K562 (cell line): ENCODE results near the gene PIGQ. TPM values are rescaled to one million over a fixed set of nuclear protein-coding genes. Genes with fewer than 3 reads are reported as not detected.

Source experiments
- ATAC-seq: fragments of 200-7000 bp; cut with Tn5 transposase; 3 replicates; pipeline ENCODE4 v1.9.1; 2020; ENCODE audit warnings: moderate library complexity
- BruUV-seq: library from RNA; stranded (reverse); fragments of 400-500 nt; replicated peaks from 2 replicates; lab custom pipeline; 2021; lab: Mats Ljungman, UMichigan
- CTCF ChIA-PET: fragments of 300-600 bp; formaldehyde crosslinking; extraction: SDS; loops from one replicate; lab custom pipeline; 2021; ENCODE audit warnings: low intra/inter-chr PET ratio; lab: Yijun Ruan, JAX
- POLR2A ChIA-PET: fragments of 300-600, 350-650 bp; sonication (Branson Sonifier 250); formaldehyde crosslinking; extraction: SDS; loops from one replicate; lab custom pipeline; 2021; ENCODE audit warnings: antibody characterized with exemption, inconsistent platforms; lab: Yijun Ruan, JAX
- DNase-seq, 4 experiments: peaks; one replicate each; pipeline versions ENCODE4 v3.0.0 to v3.0.0-alpha.2; 2011 to 2018; ENCODE audit warnings: low spot score in 3 of 4, mixed read lengths in 3 of 4; ENCODE audit errors: extremely low read depth in 1 of 4
- FAIRE-seq: peaks from 2 replicates; lab custom pipeline; 2011; peaks lifted over from hg19 to GRCh38; lab: Jason Lieb, UNC
- H2AFZ ChIP-seq: 2 replicates; pipeline ENCODE4 v1.6.0; 2011; ENCODE audit warnings: low read depth, low read length, control low read depth, inconsistent platforms
- H3K27ac ChIP-seq: fragments of 200-600 bp; 3 replicates; pipeline ENCODE4 v1.8.0; 2011; ENCODE audit warnings: low read depth, mild to moderate bottlenecking, control low read depth, inconsistent platforms, low read length, moderate library complexity, mixed read lengths; ENCODE audit errors: extremely low read depth
- H3K27me3 ChIP-seq, 2 experiments: fragments of 300-600 bp in 1 of 2; 2 replicates in 1 of 2; 3 replicates in 1 of 2; pipeline versions ENCODE4 v1.6.0 to v1.8.0; 2011; ENCODE audit warnings: inconsistent platforms in 2 of 2, low read length in 2 of 2, mild to moderate bottlenecking in 1 of 2, mixed read lengths in 1 of 2, moderate library complexity in 1 of 2; ENCODE audit not compliant: control insufficient read depth in 2 of 2, insufficient read depth in 2 of 2
- H3K36me3 ChIP-seq: fragments of 300-600 bp; 3 replicates; pipeline ENCODE4 v1.8.0; 2011; ENCODE audit warnings: mild to moderate bottlenecking, low read length, inconsistent platforms; ENCODE audit not compliant: control insufficient read depth, insufficient read depth
- H3K4me1 ChIP-seq, 2 experiments: fragments of 200-600 bp in 1 of 2; replicated peaks in 1 of 2; 2 replicates in 1 of 2; 3 replicates in 1 of 2; pipeline versions ENCODE4 v1.5.1 to v1.8.0; 2011; ENCODE audit warnings: inconsistent platforms in 2 of 2, low read length in 2 of 2, mild to moderate bottlenecking in 1 of 2, mixed read lengths in 1 of 2, moderate library complexity in 1 of 2; ENCODE audit not compliant: control insufficient read depth in 2 of 2, insufficient read depth in 2 of 2
- H3K4me2 ChIP-seq: 2 replicates; pipeline ENCODE4 v1.6.1; 2011; ENCODE audit warnings: low read length, control low read depth, inconsistent platforms, mixed read lengths; ENCODE audit not compliant: insufficient read depth
- H3K4me3 ChIP-seq: fragments of 200-600 bp; sonication (generic), shearing (Covaris generic); 2 replicates; pipeline ENCODE4 v1.5.1; 2016; ENCODE audit warnings: control low read depth, inconsistent platforms
- H3K79me2 ChIP-seq: fragments of 200-600 bp; 3 replicates; pipeline ENCODE4 v1.8.0; 2011; ENCODE audit warnings: low read length, inconsistent platforms; ENCODE audit not compliant: control insufficient read depth, insufficient read depth
- H3K9ac ChIP-seq, 2 experiments: 2 replicates each; pipeline versions ENCODE4 v1.6.0 to v1.6.1; 2011; ENCODE audit warnings: low read depth in 2 of 2, low read length in 2 of 2, control low read depth in 1 of 2, inconsistent platforms in 1 of 2, mild to moderate bottlenecking in 1 of 2, mixed read lengths in 1 of 2; ENCODE audit not compliant: insufficient read depth in 1 of 2
- H3K9me1 ChIP-seq: one replicate; pipeline ENCODE4 v1.6.0; 2011; ENCODE audit warnings: inconsistent platforms, mild to moderate bottlenecking, low read length, moderate library complexity; ENCODE audit not compliant: control insufficient read depth, insufficient read depth
- H3K9me3 ChIP-seq: replicated peaks from 2 replicates; pipeline ENCODE4 v1.5.1; 2011; ENCODE audit warnings: low read depth, low read length, inconsistent platforms; ENCODE audit not compliant: control insufficient read depth, insufficient read depth
- H4K20me1 ChIP-seq: replicated peaks from 2 replicates; pipeline ENCODE4 v1.6.1; 2011; ENCODE audit warnings: low read length, inconsistent platforms, mixed read lengths; ENCODE audit not compliant: control insufficient read depth, insufficient read depth
- EWSR1 ChIP-seq: fragments of 450-650 bp; IDR thresholded peaks from 2 replicates; pipeline ENCODE4 v1.6.1; 2018; ENCODE audit warnings: borderline replicate concordance, mild to moderate bottlenecking, low read depth, moderate library complexity; ENCODE audit not compliant: partially characterized antibody
- KLF6 ChIP-seq: fragments of 250-450 bp; sonication (Bioruptor Pico); IDR thresholded peaks from 2 replicates; pipeline ENCODE4 v1.4.0; 2020; ENCODE audit warnings: mild to moderate bottlenecking, moderate library complexity, borderline replicate concordance
- MIER1 ChIP-seq: fragments of 450-650 bp; IDR thresholded peaks from 2 replicates; pipeline ENCODE4 v1.6.1; 2016; ENCODE audit warnings: antibody characterized with exemption, mild to moderate bottlenecking, low read depth
- MTA3 ChIP-seq: fragments of 450-650 bp; formaldehyde crosslinking; IDR thresholded peaks from 2 replicates; pipeline ENCODE4 v1.6.1; 2017; ENCODE audit warnings: mild to moderate bottlenecking, borderline replicate concordance
- NFIC ChIP-seq: fragments of 450-650 bp; IDR thresholded peaks from 2 replicates; pipeline ENCODE4 v1.6.1; 2017; ENCODE audit warnings: mild to moderate bottlenecking, inconsistent platforms
- NFIX ChIP-seq: fragments of 250-450 bp; sonication (Bioruptor Pico); IDR thresholded peaks from 2 replicates; pipeline ENCODE4 v1.4.0; 2020; ENCODE audit warnings: low read depth, mild to moderate bottlenecking, moderate library complexity
- OTX1 ChIP-seq: fragments of 450-650 bp; formaldehyde crosslinking; IDR thresholded peaks from 2 replicates; pipeline ENCODE4 v1.4.0; 2022; ENCODE audit warnings: mild to moderate bottlenecking
- POLR2A ChIP-seq: fragments of 450-650 bp; conservative IDR thresholded peaks from 2 replicates; pipeline ENCODE4 v1.6.1; 2016
- POLR2AphosphoS2 ChIP-seq: IDR thresholded peaks from 2 replicates; pipeline ENCODE4 v1.6.1; 2012; ENCODE audit warnings: low read length, improper control_type of control experiment
- POLR2AphosphoS5 ChIP-seq: IDR thresholded peaks from 2 replicates; pipeline ENCODE4 v1.6.1; 2011; ENCODE audit warnings: mild to moderate bottlenecking, low read depth, low read length, moderate library complexity; ENCODE audit not compliant: control insufficient read depth, insufficient read depth
- POLR2G ChIP-seq: fragments of 200-400 bp; formaldehyde crosslinking; IDR thresholded peaks from 2 replicates; pipeline ENCODE4 v1.6.1; 2017; ENCODE audit warnings: low read depth, mild to moderate bottlenecking, antibody characterized with exemption, low read length, moderate library complexity
- SP1 ChIP-seq: sonication (generic); formaldehyde crosslinking; IDR thresholded peaks from 2 replicates; pipeline ENCODE4 v1.8.1; 2022; ENCODE audit warnings: mild to moderate bottlenecking, missing genetic modification reagents
- STAG1 ChIP-seq: sonication (generic); formaldehyde crosslinking; IDR thresholded peaks from 2 replicates; pipeline ENCODE4 v1.5.0; 2020; ENCODE audit warnings: missing genetic modification reagents, borderline replicate concordance
- SUPT5H ChIP-seq: fragments of 450-650 bp; IDR thresholded peaks from 2 replicates; pipeline ENCODE4 v1.6.1; 2016
- TCF7L2 ChIP-seq: fragments of 150-350 bp; IDR thresholded peaks from 2 replicates; pipeline ENCODE4 v1.6.1; 2016; ENCODE audit warnings: low read depth, mild to moderate bottlenecking, low read length, moderate library complexity
- ZC3H4 ChIP-seq: sonication (generic); formaldehyde crosslinking; IDR thresholded peaks from 2 replicates; pipeline ENCODE4 v1.9.0; 2021; ENCODE audit warnings: missing genetic modification reagents, borderline replicate concordance
- WGBS: fragments of 100-300 bp; shearing (Covaris generic); methylation state at CpG from one replicate; pipeline ENCODE4 v1.1.6; 2016; ENCODE audit warnings: low coverage, mixed read lengths; ENCODE audit not compliant: insufficient coverage; ENCODE audit errors: missing lambda C conversion rate; 5-methylcytosine and 5-hydroxymethylcytosine counted together
- in situ Hi-C: fragments of 300-500 bp; cut with MboI; formaldehyde crosslinking; loops from 4 replicates; pipeline ENCODE4 v1.15.0; 2018; ENCODE audit warnings: inconsistent platforms, mixed read lengths
- intact Hi-C: fragments of 100-400 bp; cut with micrococcal nuclease; formaldehyde crosslinking; loops from 2 replicates; pipeline ENCODE4 v1.14.2; 2022
- polyA plus RNA-seq, 8 experiments: library from polyadenylated mRNA; depleted of rRNA in 4 of 8; stranded (reverse) in 5 of 8; unstranded in 3 of 8; fragments of >200 nt; fragmentation: Nextera tagmentation in 2 of 8; fragmentation: Illumina TruSeq in 1 of 8; extraction: Ambion mirVana in 2 of 8; extraction: Trizol in 1 of 8; gene quantifications; 2 replicates each; pipeline versions ENCODE4 v1.2.1 to v1.2.3, GENCODE V29; 2011 to 2014; ENCODE audit warnings: inconsistent platforms in 1 of 8, missing spikeins in 1 of 8
- total RNA-seq, 7 experiments: library from RNA; depleted of rRNA in 6 of 7; stranded (reverse); fragments of >200 nt in 6 of 7; fragmentation: Illumina TruSeq in 2 of 7; extraction: Trizol in 2 of 7; gene quantifications; 2 replicates each; pipeline versions ENCODE4 v1.2.1 to v1.2.3, GENCODE V29; 2011 to 2021; ENCODE audit warnings: low replicate concordance in 1 of 7
- TF ChIP-seq, protein P1 (sequence below): sonication (generic); formaldehyde crosslinking; IDR thresholded peaks from 2 replicates; pipeline ENCODE4 v1.8.0; 2022; ENCODE audit warnings: mild to moderate bottlenecking, missing genetic modification reagents

Gene PIGQ
- total and polyA plus RNA-seq, 9 of the 15 experiments (the other 6 are each of a cell fraction or from before 2014, with no cell fraction given): 0.20 to 49.6 (median 11.7) TPM

DNA sequence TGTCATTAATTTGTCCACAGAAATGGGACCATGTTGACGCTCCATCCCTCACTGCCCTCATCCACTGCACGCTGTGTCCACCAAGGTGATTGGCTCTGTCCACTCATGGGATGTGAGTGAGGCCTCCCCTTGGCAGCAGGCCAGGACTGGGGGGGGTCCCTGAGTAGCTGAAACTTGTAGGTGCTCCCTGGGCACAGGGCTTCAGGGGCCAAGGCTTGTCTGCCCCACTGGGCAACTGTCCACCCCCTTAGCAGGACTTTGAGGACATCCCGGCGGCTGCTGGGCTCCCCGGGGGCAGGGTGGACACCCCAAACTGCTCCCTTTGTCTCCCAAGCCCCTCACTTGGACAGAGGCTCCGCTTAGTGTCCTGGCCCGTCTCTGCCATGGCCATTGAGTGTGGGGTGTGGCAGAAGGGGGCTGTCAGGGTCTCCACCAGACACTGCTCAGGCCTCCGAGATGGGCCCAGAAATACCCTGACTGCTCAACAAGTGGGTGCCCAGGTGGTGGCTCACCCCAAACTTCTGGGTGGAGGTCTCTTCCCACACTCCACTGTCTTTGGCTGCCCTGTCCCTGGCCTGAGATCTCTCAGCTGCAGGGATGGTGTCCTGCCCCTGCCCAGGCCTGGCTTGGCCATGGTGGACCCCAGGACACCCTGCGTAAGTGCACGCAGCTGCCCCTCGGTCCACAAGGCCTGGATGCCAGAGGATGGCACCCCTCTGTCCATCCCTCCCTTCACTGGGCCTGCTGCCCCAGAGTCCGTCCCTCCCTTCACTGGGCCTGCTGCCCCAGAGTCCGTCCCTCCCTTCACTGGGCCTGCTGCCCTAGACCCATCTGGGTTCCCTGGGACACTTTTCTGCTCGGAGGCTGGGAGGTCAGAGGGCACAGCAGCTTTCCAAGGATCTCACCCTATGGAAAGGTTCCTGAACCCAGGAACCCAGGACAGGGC is 17.1 kb downstream of the PIGQ start:
- Histone ChIP-seq H3K79me2 (peaks cover 40% of the 10 kb centered on the region), H4K20me1 (peaks cover 17% of the 10 kb centered on the region), H3K9me1 (peaks cover 8% of the 10 kb centered on the region), H3K4me1 (peaks cover 18 to 80% of the 10 kb centered on the region in 2 experiments; a peak in 4 of 5 replicates), H3K36me3 (peaks cover 7% of the 10 kb centered on the region; the same call in 1 of the 3 replicates), H3K4me2 (peak overlapping the region; percentile 12), H2AFZ (no peak overlapping the region), H3K9ac (peak overlapping the region; percentile 82 to 88; a peak in 3 of 4 replicates), H3K9me3 (no peaks in the 10 kb centered on the region), H3K4me3 (no peak overlapping the region), H3K27me3 (no peaks in the 10 kb centered on the region), H3K27ac (0 out of 3 replicates have a peak overlapping the region, but pooled peaks have one; percentile 91)
- ATAC-seq: no peak
- CTCF ChIA-PET: no interaction called here
- POLR2A ChIA-PET: interaction anchor here (0.6 to 1.5 kb wide), 7 partner anchors 8 to 149 kb away, joined by 3 to 6 read pairs (median 3); partner anchors contain the start of gene METTL26
- intact Hi-C loops (no loop called here), in situ Hi-C loops (no loop called here)
- WGBS: 80% methylated on average over 14 of the region's 14 CpGs
- no peak for FAIRE-seq
- no TSS peak for BruUV-seq
- DNase-seq: no peak
- no peak for TF ChIP-seq MIER1
- TF ChIP-seq, protein P1, sequence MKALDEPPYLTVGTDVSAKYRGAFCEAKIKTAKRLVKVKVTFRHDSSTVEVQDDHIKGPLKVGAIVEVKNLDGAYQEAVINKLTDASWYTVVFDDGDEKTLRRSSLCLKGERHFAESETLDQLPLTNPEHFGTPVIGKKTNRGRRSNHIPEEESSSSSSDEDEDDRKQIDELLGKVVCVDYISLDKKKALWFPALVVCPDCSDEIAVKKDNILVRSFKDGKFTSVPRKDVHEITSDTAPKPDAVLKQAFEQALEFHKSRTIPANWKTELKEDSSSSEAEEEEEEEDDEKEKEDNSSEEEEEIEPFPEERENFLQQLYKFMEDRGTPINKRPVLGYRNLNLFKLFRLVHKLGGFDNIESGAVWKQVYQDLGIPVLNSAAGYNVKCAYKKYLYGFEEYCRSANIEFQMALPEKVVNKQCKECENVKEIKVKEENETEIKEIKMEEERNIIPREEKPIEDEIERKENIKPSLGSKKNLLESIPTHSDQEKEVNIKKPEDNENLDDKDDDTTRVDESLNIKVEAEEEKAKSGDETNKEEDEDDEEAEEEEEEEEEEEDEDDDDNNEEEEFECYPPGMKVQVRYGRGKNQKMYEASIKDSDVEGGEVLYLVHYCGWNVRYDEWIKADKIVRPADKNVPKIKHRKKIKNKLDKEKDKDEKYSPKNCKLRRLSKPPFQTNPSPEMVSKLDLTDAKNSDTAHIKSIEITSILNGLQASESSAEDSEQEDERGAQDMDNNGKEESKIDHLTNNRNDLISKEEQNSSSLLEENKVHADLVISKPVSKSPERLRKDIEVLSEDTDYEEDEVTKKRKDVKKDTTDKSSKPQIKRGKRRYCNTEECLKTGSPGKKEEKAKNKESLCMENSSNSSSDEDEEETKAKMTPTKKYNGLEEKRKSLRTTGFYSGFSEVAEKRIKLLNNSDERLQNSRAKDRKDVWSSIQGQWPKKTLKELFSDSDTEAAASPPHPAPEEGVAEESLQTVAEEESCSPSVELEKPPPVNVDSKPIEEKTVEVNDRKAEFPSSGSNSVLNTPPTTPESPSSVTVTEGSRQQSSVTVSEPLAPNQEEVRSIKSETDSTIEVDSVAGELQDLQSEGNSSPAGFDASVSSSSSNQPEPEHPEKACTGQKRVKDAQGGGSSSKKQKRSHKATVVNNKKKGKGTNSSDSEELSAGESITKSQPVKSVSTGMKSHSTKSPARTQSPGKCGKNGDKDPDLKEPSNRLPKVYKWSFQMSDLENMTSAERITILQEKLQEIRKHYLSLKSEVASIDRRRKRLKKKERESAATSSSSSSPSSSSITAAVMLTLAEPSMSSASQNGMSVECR (CRISPR knock-in tag): no peak
- peak; percentile 94 for TF ChIP-seq NFIC
- TF ChIP-seq KLF6 (CRISPR knock-in tag): no peak
- 0 out of 2 replicates have a peak, but pooled peaks have one; percentile 33 for TF ChIP-seq MTA3
- peak; percentile 35; the same call in 1 of the 2 replicates for TF ChIP-seq SP1 (CRISPR knock-in tag)
- peak; percentile 75 for TF ChIP-seq POLR2G
- peak; percentile 31; the same call in 1 of the 2 replicates for TF ChIP-seq NFIX (CRISPR knock-in tag)
- TF ChIP-seq STAG1: 0 out of 2 replicates have a peak, but pooled peaks have one; percentile 4
- TF ChIP-seq SUPT5H: peak; percentile 58
- no peak for TF ChIP-seq EWSR1
- TF ChIP-seq ZC3H4: peak; percentile 25; the same call in 1 of the 2 replicates
- TF ChIP-seq POLR2AphosphoS2: peak; percentile 85
- no peak for TF ChIP-seq OTX1 (CRISPR knock-in tag)
- peak; percentile 49 for TF ChIP-seq POLR2A
- TF ChIP-seq POLR2AphosphoS5: peak; percentile 54; the same call in 1 of the 2 replicates
- TF ChIP-seq TCF7L2: no peak
